OCI-LY1 (cell line): ENCODE measurements around the gene SST.

Experiments
- H2AFZ ChIP-seq: fragments of 200-600 bp; sonication (generic), shearing (Covaris generic); 2 replicates; pipeline ENCODE4 v1.6.0; 2014; ENCODE audit warnings: antibody characterized with exemption, mild to moderate bottlenecking, low read length
- H3F3A ChIP-seq: fragments of 200-600 bp; sonication (generic), shearing (Covaris generic); 2 replicates; pipeline ENCODE4 v1.6.0; 2014; ENCODE audit warnings: mild to moderate bottlenecking, antibody characterized with exemption, low read length, moderate library complexity; ENCODE audit not compliant: insufficient read depth
- H3K27ac ChIP-seq: fragments of 200-600 bp; sonication (generic); 2 replicates; pipeline ENCODE4 v1.5.1; 2014; ENCODE audit warnings: low read length, mixed run types, mild to moderate bottlenecking, low read depth; ENCODE audit not compliant: poor library complexity, severe bottlenecking
- H3K27me3 ChIP-seq: fragments of 200-600 bp; sonication (generic); 2 replicates; pipeline ENCODE4 v1.6.0; 2014; ENCODE audit warnings: antibody characterized with exemption, mild to moderate bottlenecking, low read length, moderate library complexity; ENCODE audit not compliant: insufficient read depth
- H3K36me3 ChIP-seq: fragments of 200-600 bp; sonication (generic); 2 replicates; pipeline ENCODE4 v1.6.1; 2014; ENCODE audit warnings: mild to moderate bottlenecking, antibody characterized with exemption, low read length, moderate library complexity, mixed read lengths; ENCODE audit not compliant: insufficient read depth
- H3K4me1 ChIP-seq: fragments of 200-600 bp; sonication (generic); 2 replicates; pipeline ENCODE4 v1.5.1; 2014; ENCODE audit warnings: mild to moderate bottlenecking, low read length, moderate library complexity; ENCODE audit not compliant: insufficient read depth, severe bottlenecking
- H3K4me2 ChIP-seq: fragments of 200-600 bp; sonication (generic), shearing (Covaris generic); 2 replicates; pipeline ENCODE4 v1.6.1; 2014; ENCODE audit warnings: low read length
- H3K4me3 ChIP-seq: fragments of 200-600 bp; sonication (generic); 2 replicates; pipeline ENCODE4 v1.5.1; 2014; ENCODE audit warnings: low read length, low read depth, mild to moderate bottlenecking, mixed read lengths; ENCODE audit not compliant: poor library complexity, severe bottlenecking
- H3K79me2 ChIP-seq: fragments of 200-600 bp; shearing (Covaris generic); 2 replicates; pipeline ENCODE4 v1.6.1; 2016; ENCODE audit warnings: mixed run types, low read length, mixed read lengths; ENCODE audit not compliant: insufficient read depth
- H3K9ac ChIP-seq: fragments of 200-600 bp; sonication (generic), shearing (Covaris generic); 2 replicates; pipeline ENCODE4 v1.6.1; 2014; ENCODE audit warnings: mild to moderate bottlenecking, low read length, mixed read lengths
- H3K9me2 ChIP-seq: fragments of 200-600 bp; sonication (generic), shearing (Covaris generic); 2 replicates; pipeline ENCODE4 v1.6.1; 2014; ENCODE audit warnings: low read depth, mild to moderate bottlenecking, low read length, mixed read lengths
- H3K9me3 ChIP-seq: fragments of 200-600 bp; shearing (Covaris generic); 2 replicates; pipeline ENCODE4 v1.6.1; 2014; ENCODE audit warnings: low read length, mixed read lengths
- H4K20me1 ChIP-seq: fragments of 200-600 bp; sonication (generic), shearing (Covaris generic); 2 replicates; pipeline ENCODE4 v1.6.0; 2016; ENCODE audit warnings: mild to moderate bottlenecking, low read length; ENCODE audit not compliant: insufficient read depth
- CTCF ChIP-seq: fragments of 200-600 bp; sonication (generic), shearing (Covaris generic); IDR thresholded peaks from 2 replicates; pipeline ENCODE4 v1.5.1; 2017; ENCODE audit warnings: mild to moderate bottlenecking, antibody characterized with exemption, low read length, moderate library complexity, mixed read lengths
- EZH2 ChIP-seq: fragments of 200-600 bp; sonication (generic), shearing (Covaris generic); IDR thresholded peaks from 2 replicates; pipeline ENCODE4 v1.8.0; 2017; ENCODE audit warnings: borderline replicate concordance, mixed run types, mild to moderate bottlenecking, antibody characterized with exemption, low read length, moderate library complexity, mixed read lengths

Gene SST

GRCh38 chr3:187665010-187665409, 5.2 kb downstream of the SST start:
- Histone ChIP-seq H3K27ac (no peak overlapping the region), H3F3A (no peaks in the 10 kb centered on the region), H3K27me3 (no peaks in the 10 kb centered on the region; the same call in 1 of the 2 replicates), H3K9me3 (no peaks in the 10 kb centered on the region), H3K4me2 (no peak overlapping the region), H3K9me2 (no peaks in the 10 kb centered on the region; the same call in 1 of the 2 replicates), H3K9ac (no peak overlapping the region), H2AFZ (no peak overlapping the region), H4K20me1 (no peaks in the 10 kb centered on the region), H3K36me3 (no peaks in the 10 kb centered on the region), H3K4me1 (no peaks in the 10 kb centered on the region), H3K79me2 (no peaks in the 10 kb centered on the region), H3K4me3 (no peak overlapping the region)
- TF ChIP-seq CTCF (no peak), EZH2 (no peak)

- no peaks in the 10 kb centered on the region; the same call in 1 of the 2 replicates for H3K27me3 ChIP-seq
- no peak overlapping the region for H3K4me2 ChIP-seq
- H3K27ac ChIP-seq: no peak overlapping the region
- no peaks in the 10 kb centered on the region for H3F3A ChIP-seq
- no peaks in the 10 kb centered on the region for H3K36me3 ChIP-seq
- no peak overlapping the region for H3K4me3 ChIP-seq
- H3K9me3 ChIP-seq: no peaks in the 10 kb centered on the region
- TF ChIP-seq CTCF: no peak
- no peak for TF ChIP-seq EZH2
- H3K9ac ChIP-seq: no peak overlapping the region
- no peaks in the 10 kb centered on the region for H3K79me2 ChIP-seq
- H3K4me1 ChIP-seq: no peaks in the 10 kb centered on the region
- H2AFZ ChIP-seq: no peak overlapping the region
- H4K20me1 ChIP-seq: no peaks in the 10 kb centered on the region
- H3K9me2 ChIP-seq: no peaks in the 10 kb centered on the region
Observed at GRCh38 chr3:187662848-187663409, 7.3 kb downstream of the SST start.

GRCh38 chr3:187661267-187661666, 8.9 kb downstream of the SST start:
- H3K79me2 ChIP-seq: no peaks in the 10 kb centered on the region
- no peaks in the 10 kb centered on the region; the same call in 1 of the 2 replicates for H3K27me3 ChIP-seq
- no peaks in the 10 kb centered on the region for H3K9me2 ChIP-seq
- H3K9me3 ChIP-seq: no peaks in the 10 kb centered on the region; the same call in 1 of the 2 replicates
- H3K4me1 ChIP-seq: no peaks in the 10 kb centered on the region
- H2AFZ ChIP-seq: no peak overlapping the region
- no peak for TF ChIP-seq CTCF
- TF ChIP-seq EZH2: no peak
- no peak overlapping the region for H3K27ac ChIP-seq
- H3K4me2 ChIP-seq: no peak overlapping the region
- H4K20me1 ChIP-seq: no peaks in the 10 kb centered on the region
- H3F3A ChIP-seq: no peaks in the 10 kb centered on the region
- no peaks in the 10 kb centered on the region for H3K36me3 ChIP-seq
- no peak overlapping the region for H3K9ac ChIP-seq
- no peak overlapping the region for H3K4me3 ChIP-seq
